ENCODE measurements around the gene GNPDA1. TPM values are rescaled to one million over a fixed set of nuclear protein-coding genes. Genes with fewer than 3 reads are reported as not detected.

GNPDA1 gene
- total and polyA plus RNA-seq, 9 of the 15 experiments (the other 6 are each of a cell fraction or from before 2014, with no cell fraction given) = 14.1 to 145 (median 52.2) TPM

GRCh38 chr5:141969783-141970771, 42.8 kb downstream of the GNPDA1 start:
- Histone ChIP-seq H3K4me1 (replicated peaks in 1 of 2; ENCODE audit: control insufficient read depth in 2 of 2, insufficient read depth in 2 of 2, low read length in 2 of 2) (peaks cover 9 to 14% of the 10 kb centered on the region in 2 experiments; a peak in 3 of 5 replicates), H2AFZ (ENCODE audit: low read depth, low read length) (peak overlapping the region; percentile 57), H3K27ac (ENCODE audit: extremely low read depth, low read depth, low read length) (peak overlapping the region; percentile 94), H3K79me2 (ENCODE audit: control insufficient read depth, insufficient read depth, low read length) (peaks cover 43% of the 10 kb centered on the region), H4K20me1 (replicated peaks; ENCODE audit: control insufficient read depth, insufficient read depth, low read length) (no peaks in the 10 kb centered on the region), H3K4me2 (ENCODE audit: insufficient read depth, low read length) (peak overlapping the region; percentile 88), H3K9me1 (ENCODE audit: control insufficient read depth, insufficient read depth, low read length) (no peaks in the 10 kb centered on the region), H3K9me3 (replicated peaks; ENCODE audit: control insufficient read depth, insufficient read depth, low read depth, low read length) (no peaks in the 10 kb centered on the region), H3K36me3 (ENCODE audit: control insufficient read depth, insufficient read depth, low read length) (peaks cover 41% of the 10 kb centered on the region), H3K27me3 (ENCODE audit: control insufficient read depth in 2 of 2, insufficient read depth in 2 of 2, low read length in 2 of 2) (no peaks in the 10 kb centered on the region), H3K4me3 (peak overlapping the region; percentile 72), H3K9ac (ENCODE audit: insufficient read depth in 1 of 2, low read depth in 2 of 2, low read length in 2 of 2) (peak overlapping the region; percentile 95 to 99)
- FAIRE-seq (peak; percentile 99), DNase-seq (ENCODE audit: extremely low read depth in 1 of 4, low spot score in 3 of 4) (peak; percentile 63 to 93 (median 78)), ATAC-seq (peak; percentile 87)
- intact Hi-C loops (cut with micrococcal nuclease) (loop anchor here (2.0 to 10.0 kb wide), 4 partner anchors 43 to 305 kb away; partner anchors contain the start of gene GNPDA1), in situ Hi-C loops (cut with MboI) (no loop called here)
- BruUV-seq (replicated peaks) = no TSS peak
- CTCF ChIA-PET (ENCODE audit: low intra/inter-chr PET ratio) = interaction anchor here (0.5 to 0.7 kb wide), 2 partner anchors 43 to 277 kb away, joined by 3 to 4 read pairs; no protein-coding TSS in a partner anchor
- 0% methylated on average over 2 of the region's 2 CpGs for WGBS (ENCODE audit: insufficient coverage, low coverage, missing lambda C conversion rate)
- POLR2A ChIA-PET = interaction anchor here (0.6 to 2.4 kb wide), 22 partner anchors 9 to 536 kb away, joined by 3 to 15 read pairs (median 3); partner anchors contain the start of genes DELE1, GNPDA1 and PCDH12
- TF ChIP-seq ETV6 (IDR thresholded peaks at IDR 0.05; ENCODE audit: borderline replicate concordance in 1 of 2, low read depth in 2 of 2, low read length in 1 of 2) = no peak
- TF ChIP-seq ETV6 (CRISPR knock-in tag; IDR thresholded peaks at IDR 0.05; ENCODE audit: borderline replicate concordance) = no peak
- 0 out of 2 replicates have a peak, but pooled peaks have one; percentile 45 for TF ChIP-seq TRIM28 (IDR thresholded peaks at IDR 0.05)
- no peak for TF ChIP-seq CHD2 (IDR thresholded peaks at IDR 0.05; ENCODE audit: low read depth, low read length)
- TF ChIP-seq, protein P1, sequence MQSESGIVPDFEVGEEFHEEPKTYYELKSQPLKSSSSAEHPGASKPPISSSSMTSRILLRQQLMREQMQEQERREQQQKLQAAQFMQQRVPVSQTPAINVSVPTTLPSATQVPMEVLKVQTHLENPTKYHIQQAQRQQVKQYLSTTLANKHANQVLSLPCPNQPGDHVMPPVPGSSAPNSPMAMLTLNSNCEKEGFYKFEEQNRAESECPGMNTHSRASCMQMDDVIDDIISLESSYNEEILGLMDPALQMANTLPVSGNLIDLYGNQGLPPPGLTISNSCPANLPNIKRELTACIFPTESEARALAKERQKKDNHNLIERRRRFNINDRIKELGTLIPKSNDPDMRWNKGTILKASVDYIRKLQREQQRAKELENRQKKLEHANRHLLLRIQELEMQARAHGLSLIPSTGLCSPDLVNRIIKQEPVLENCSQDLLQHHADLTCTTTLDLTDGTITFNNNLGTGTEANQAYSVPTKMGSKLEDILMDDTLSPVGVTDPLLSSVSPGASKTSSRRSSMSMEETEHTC (IDR thresholded peaks at IDR 0.05) = no peak
- TF ChIP-seq ZNF586 (CRISPR knock-in tag; conservative IDR thresholded peaks at IDR 0.05) = no peak
- TF ChIP-seq ELF4 (CRISPR knock-in tag; IDR thresholded peaks at IDR 0.05) = no peak
- TF ChIP-seq HNRNPK (IDR thresholded peaks at IDR 0.05; ENCODE audit: low read depth, low read length, poor library complexity, severe bottlenecking) = no peak
- TF ChIP-seq, protein P2, sequence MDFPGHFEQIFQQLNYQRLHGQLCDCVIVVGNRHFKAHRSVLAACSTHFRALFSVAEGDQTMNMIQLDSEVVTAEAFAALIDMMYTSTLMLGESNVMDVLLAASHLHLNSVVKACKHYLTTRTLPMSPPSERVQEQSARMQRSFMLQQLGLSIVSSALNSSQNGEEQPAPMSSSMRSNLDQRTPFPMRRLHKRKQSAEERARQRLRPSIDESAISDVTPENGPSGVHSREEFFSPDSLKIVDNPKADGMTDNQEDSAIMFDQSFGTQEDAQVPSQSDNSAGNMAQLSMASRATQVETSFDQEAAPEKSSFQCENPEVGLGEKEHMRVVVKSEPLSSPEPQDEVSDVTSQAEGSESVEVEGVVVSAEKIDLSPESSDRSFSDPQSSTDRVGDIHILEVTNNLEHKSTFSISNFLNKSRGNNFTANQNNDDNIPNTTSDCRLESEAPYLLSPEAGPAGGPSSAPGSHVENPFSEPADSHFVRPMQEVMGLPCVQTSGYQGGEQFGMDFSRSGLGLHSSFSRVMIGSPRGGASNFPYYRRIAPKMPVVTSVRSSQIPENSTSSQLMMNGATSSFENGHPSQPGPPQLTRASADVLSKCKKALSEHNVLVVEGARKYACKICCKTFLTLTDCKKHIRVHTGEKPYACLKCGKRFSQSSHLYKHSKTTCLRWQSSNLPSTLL (IDR thresholded peaks at IDR 0.05) = no peak
- TF ChIP-seq BHLHE40 (IDR thresholded peaks at IDR 0.05; ENCODE audit: low read length) = no peak
- TF ChIP-seq, protein P3, sequence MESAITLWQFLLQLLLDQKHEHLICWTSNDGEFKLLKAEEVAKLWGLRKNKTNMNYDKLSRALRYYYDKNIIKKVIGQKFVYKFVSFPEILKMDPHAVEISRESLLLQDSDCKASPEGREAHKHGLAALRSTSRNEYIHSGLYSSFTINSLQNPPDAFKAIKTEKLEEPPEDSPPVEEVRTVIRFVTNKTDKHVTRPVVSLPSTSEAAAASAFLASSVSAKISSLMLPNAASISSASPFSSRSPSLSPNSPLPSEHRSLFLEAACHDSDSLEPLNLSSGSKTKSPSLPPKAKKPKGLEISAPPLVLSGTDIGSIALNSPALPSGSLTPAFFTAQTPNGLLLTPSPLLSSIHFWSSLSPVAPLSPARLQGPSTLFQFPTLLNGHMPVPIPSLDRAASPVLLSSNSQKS (CRISPR knock-in tag; IDR thresholded peaks at IDR 0.05) = no peak
- no peak for TF ChIP-seq ZC3H11A (IDR thresholded peaks at IDR 0.05; ENCODE audit: low read depth, low read length)
- no peak for TF ChIP-seq E4F1 (CRISPR knock-in tag; IDR thresholded peaks at IDR 0.05; ENCODE audit: borderline replicate concordance)
- TF ChIP-seq ARNT (IDR thresholded peaks at IDR 0.05) = peak in 1 of 2 experiments; percentile 62; a peak in 1 of 4 replicates
